Astrocyte (in vitro differentiated cells and primary cell): ENCODE results near the gene ALDH2. TPM values are rescaled to one million over a fixed set of nuclear protein-coding genes. Genes with fewer than 3 reads are reported as not detected.

ENCODE experiments used
- DNase-seq: peaks from one replicate; pipeline ENCODE4 v3.0.0-alpha.2; 2010; ENCODE audit warnings: low read depth
- FAIRE-seq: peaks from 2 replicates; lab custom pipeline; 2011; peaks lifted over from hg19 to GRCh38; lab: Jason Lieb, UNC
- H2AFZ ChIP-seq: 2 replicates; pipeline ENCODE4 v1.6.0; 2012; ENCODE audit warnings: low read depth, low read length, inconsistent platforms
- H3K27ac ChIP-seq: 2 replicates; pipeline ENCODE4 v1.5.1; 2011; ENCODE audit warnings: low read depth, low read length, inconsistent platforms
- H3K27me3 ChIP-seq: 2 replicates; pipeline ENCODE4 v1.6.0; 2011; ENCODE audit warnings: low read length, inconsistent platforms; ENCODE audit not compliant: insufficient read depth
- H3K36me3 ChIP-seq: 2 replicates; pipeline ENCODE4 v1.5.1; 2011; ENCODE audit warnings: low read length, inconsistent platforms; ENCODE audit not compliant: insufficient read depth
- H3K4me1 ChIP-seq: 2 replicates; pipeline ENCODE4 v1.5.1; 2011; ENCODE audit warnings: low read length, inconsistent platforms; ENCODE audit not compliant: insufficient read depth
- H3K4me2 ChIP-seq: 2 replicates; pipeline ENCODE4 v1.6.0; 2012; ENCODE audit warnings: low read length, inconsistent platforms
- H3K4me3 ChIP-seq: 2 replicates; pipeline ENCODE4 v1.5.1; 2011; ENCODE audit warnings: low read depth, mild to moderate bottlenecking, low read length, inconsistent platforms; ENCODE audit not compliant: insufficient read depth
- H3K79me2 ChIP-seq: 2 replicates; pipeline ENCODE4 v1.6.0; 2012; ENCODE audit warnings: mild to moderate bottlenecking, low read length, inconsistent platforms; ENCODE audit not compliant: insufficient read depth
- H3K9ac ChIP-seq: 2 replicates; pipeline ENCODE4 v1.6.0; 2012; ENCODE audit warnings: mild to moderate bottlenecking, low read length, inconsistent platforms
- H3K9me3 ChIP-seq: 2 replicates; pipeline ENCODE4 v1.5.1; 2012; ENCODE audit warnings: low read depth, mild to moderate bottlenecking, low read length, inconsistent platforms; ENCODE audit not compliant: insufficient read depth
- H4K20me1 ChIP-seq: 2 replicates; pipeline ENCODE4 v1.6.0; 2012; ENCODE audit warnings: low read length, inconsistent platforms; ENCODE audit not compliant: insufficient read depth
- H3K27ac Mint-ChIP-seq: one replicate; pipeline ENCODE4 v1.8.0; 2021; ENCODE audit warnings: mild to moderate bottlenecking, mixed read lengths; ENCODE audit not compliant: unreplicated experiment
- H3K27me3 Mint-ChIP-seq: one replicate; pipeline ENCODE4 v1.8.0; 2021; ENCODE audit warnings: low read depth, mixed read lengths; ENCODE audit not compliant: unreplicated experiment
- H3K36me3 Mint-ChIP-seq: one replicate; pipeline ENCODE4 v1.8.0; 2021; ENCODE audit warnings: low read depth, mixed read lengths; ENCODE audit not compliant: unreplicated experiment
- H3K4me1 Mint-ChIP-seq: one replicate; pipeline ENCODE4 v1.8.0; 2021; ENCODE audit warnings: low read depth, mixed read lengths; ENCODE audit not compliant: unreplicated experiment
- H3K4me3 Mint-ChIP-seq: one replicate; pipeline ENCODE4 v1.8.0; 2021; ENCODE audit warnings: mild to moderate bottlenecking, moderate library complexity, mixed read lengths; ENCODE audit not compliant: unreplicated experiment
- H3K9me3 Mint-ChIP-seq: one replicate; pipeline ENCODE4 v1.8.0; 2021; ENCODE audit warnings: mild to moderate bottlenecking, mixed read lengths; ENCODE audit not compliant: unreplicated experiment
- CTCF ChIP-seq: IDR thresholded peaks from 2 replicates; pipeline ENCODE4 v1.5.1; 2011; ENCODE audit warnings: low read depth, mild to moderate bottlenecking, inconsistent platforms, low read length, moderate library complexity; ENCODE audit not compliant: insufficient read depth
- EZH2 ChIP-seq: IDR thresholded peaks from 2 replicates; pipeline ENCODE4 v1.6.1; 2012; ENCODE audit warnings: mild to moderate bottlenecking, low read length, inconsistent platforms; ENCODE audit not compliant: insufficient read depth
- total RNA-seq: library from RNA; stranded (reverse); gene quantifications from 2 replicates; pipeline ENCODE4 v1.2.1, GENCODE V29; 2021

The ALDH2 gene
- total RNA-seq, 1 donor from 2014 or later = 82.0 TPM

- Histone ChIP-seq H3K79me2 (no peaks in the 10 kb centered on the region), H3K4me2 (no peak overlapping the region), H3K27ac (no peak overlapping the region), H3K4me1 (no peaks in the 10 kb centered on the region), H3K27me3 (peaks cover 23% of the 10 kb centered on the region), H4K20me1 (no peaks in the 10 kb centered on the region), H2AFZ (no peak overlapping the region), H3K9ac (no peak overlapping the region), H3K4me3 (no peak overlapping the region), H3K9me3 (no peaks in the 10 kb centered on the region), H3K36me3 (no peaks in the 10 kb centered on the region)
- Mint-ChIP-seq H3K4me1 (peaks cover under 1% of the 10 kb centered on the region), H3K27me3 (peaks cover 8% of the 10 kb centered on the region), H3K36me3 (no peaks in the 10 kb centered on the region), H3K9me3 (peaks cover 4% of the 10 kb centered on the region), H3K27ac (peak overlapping the region; percentile 10), H3K4me3 (no peak overlapping the region)
- DNase-seq (no peak), FAIRE-seq (no peak)
- TF ChIP-seq EZH2 = no peak
- TF ChIP-seq CTCF = no peak
Measured at GRCh38 chr12:111825509-111825908, 58.8 kb downstream of the ALDH2 start.

GRCh38 chr12:111826316-111826715 is 59.6 kb downstream of the ALDH2 start:
- FAIRE-seq (no peak), DNase-seq (no peak)
- no peaks in the 10 kb centered on the region for H3K79me2 ChIP-seq
- Mint-ChIP-seq H3K36me3 (no peaks in the 10 kb centered on the region), H3K4me1 (no peaks in the 10 kb centered on the region), H3K27me3 (peaks cover 8% of the 10 kb centered on the region), H3K27ac (no peak overlapping the region), H3K4me3 (no peak overlapping the region), H3K9me3 (peaks cover 2% of the 10 kb centered on the region)
- no peak overlapping the region for H3K4me3 ChIP-seq
- TF ChIP-seq EZH2 = no peak
- TF ChIP-seq CTCF = no peak
- H3K4me2 ChIP-seq = no peak overlapping the region
- H3K9me3 ChIP-seq = no peaks in the 10 kb centered on the region
- H3K27ac ChIP-seq = no peak overlapping the region
- no peaks in the 10 kb centered on the region for H3K36me3 ChIP-seq
- no peak overlapping the region for H2AFZ ChIP-seq
- H3K27me3 ChIP-seq = peaks cover 23% of the 10 kb centered on the region
- no peaks in the 10 kb centered on the region for H3K4me1 ChIP-seq
- H4K20me1 ChIP-seq = no peaks in the 10 kb centered on the region
- H3K9ac ChIP-seq = no peak overlapping the region

GRCh38 chr12:111826992-111827391 is 60.3 kb downstream of the ALDH2 start:
- H3K27me3 Mint-ChIP-seq = peaks cover 8% of the 10 kb centered on the region
- Histone ChIP-seq H3K9me3 (no peaks in the 10 kb centered on the region), H3K36me3 (no peaks in the 10 kb centered on the region), H3K4me3 (no peak overlapping the region), H3K27me3 (peaks cover 20% of the 10 kb centered on the region), H3K9ac (no peak overlapping the region), H3K27ac (no peak overlapping the region), H3K79me2 (no peaks in the 10 kb centered on the region), H4K20me1 (no peaks in the 10 kb centered on the region), H3K4me2 (no peak overlapping the region), H2AFZ (no peak overlapping the region), H3K4me1 (no peaks in the 10 kb centered on the region)
- H3K4me3 Mint-ChIP-seq = no peak overlapping the region
- no peak for DNase-seq
- H3K36me3 Mint-ChIP-seq = no peaks in the 10 kb centered on the region
- FAIRE-seq = no peak
- no peaks in the 10 kb centered on the region for H3K4me1 Mint-ChIP-seq
- TF ChIP-seq EZH2 (no peak), CTCF (no peak)
- H3K27ac Mint-ChIP-seq = no peak overlapping the region
- H3K9me3 Mint-ChIP-seq = no peaks in the 10 kb centered on the region
